ENCODE measurements around the gene CDC34. TPM values are rescaled to one million over a fixed set of nuclear protein-coding genes. Genes with fewer than 3 reads are reported as not detected.

The CDC34 gene
- polyA plus RNA-seq, 2 of the 4 experiments (the other 2 are of a cell fraction) = 37.4 to 62.6 TPM

DNA sequence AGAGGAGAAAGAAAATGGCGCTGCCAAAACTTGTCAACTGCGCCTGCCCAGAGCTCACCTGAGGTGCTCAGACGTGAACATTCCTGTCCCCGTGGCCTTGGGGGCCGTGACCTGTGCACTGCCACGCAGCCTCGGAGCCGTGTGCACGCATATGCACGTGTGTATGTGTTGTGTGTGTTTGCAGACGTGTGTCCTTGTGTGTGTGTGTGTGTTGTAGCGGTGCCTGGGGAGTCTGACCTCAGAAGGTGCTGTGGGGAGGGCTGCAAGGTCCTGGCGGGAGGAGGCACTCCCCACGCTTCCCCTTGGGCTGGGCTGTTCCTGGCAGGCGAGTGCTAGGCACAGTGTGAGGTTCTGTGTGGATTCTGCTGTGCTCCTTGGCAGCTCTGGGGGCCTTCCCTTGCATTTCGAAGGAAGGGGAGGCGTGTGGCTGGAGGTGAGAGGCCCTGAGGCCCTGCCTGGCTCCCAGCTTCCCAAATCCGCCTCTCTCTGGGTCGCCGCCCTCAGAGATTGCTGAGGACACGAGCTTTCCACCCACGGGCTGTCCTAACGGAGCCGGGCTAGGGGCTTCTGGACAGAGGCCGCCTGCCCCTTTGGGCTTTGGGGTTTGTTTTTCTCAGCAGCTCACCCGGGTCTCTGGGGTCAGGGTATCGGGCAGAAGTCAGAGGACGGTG lies 45.3 kb downstream of the CDC34 start:
- H3K27ac ChIP-seq = peak overlapping the region in 1 of 2 experiments; percentile 100; a peak in 2 of 6 replicates
- FAIRE-seq (no peak), DNase-seq (ENCODE audit: low read depth in 1 of 2, low spot score in 1 of 2) (no peak), ATAC-seq (no peak)
- POLR2A ChIA-PET = interaction anchor here (0.7 to 1.5 kb wide), 2 partner anchors 9 to 121 kb away, joined by 3 read pairs; no protein-coding TSS in a partner anchor
- H3K4me3 ChIP-seq = no peak overlapping the region
- H3K4me2 ChIP-seq = peak overlapping the region; percentile 83; the same call in 1 of the 3 replicates
- CTCF ChIA-PET = interaction anchor here (0.7 to 2.7 kb wide), 7 partner anchors 9 to 157 kb away, joined by 3 to 31 read pairs (median 4); partner anchors contain the start of gene CDC34
- 94% methylated on average over 24 of the region's 28 CpGs for WGBS (ENCODE audit: missing lambda C conversion rate)
- no peaks in the 10 kb centered on the region for H3K9me3 ChIP-seq
- TF ChIP-seq HMGXB4 (CRISPR knock-in tag; IDR thresholded peaks at IDR 0.05; ENCODE audit: borderline replicate concordance) = no peak
- no peak for TF ChIP-seq TP53 (CRISPR knock-in tag; IDR thresholded peaks at IDR 0.05)
- no peak for TF ChIP-seq ZFP36 (IDR thresholded peaks at IDR 0.05; ENCODE audit: borderline replicate concordance, partially characterized antibody)
- TF ChIP-seq HDAC2 (IDR thresholded peaks at IDR 0.05) = no peak
- TF ChIP-seq BHLHE40 (IDR thresholded peaks at IDR 0.05; ENCODE audit: low read depth, low read length) = no peak
- TF ChIP-seq CBX2 (IDR thresholded peaks at IDR 0.05; ENCODE audit: borderline replicate concordance, low read depth) = no peak
- TF ChIP-seq HOXB5 (CRISPR knock-in tag; IDR thresholded peaks at IDR 0.05) = no peak
- TF ChIP-seq FOXS1 (CRISPR knock-in tag; IDR thresholded peaks at IDR 0.05) = no peak
- H3K4me1 ChIP-seq = peaks cover 29% of the 10 kb centered on the region

DNA sequence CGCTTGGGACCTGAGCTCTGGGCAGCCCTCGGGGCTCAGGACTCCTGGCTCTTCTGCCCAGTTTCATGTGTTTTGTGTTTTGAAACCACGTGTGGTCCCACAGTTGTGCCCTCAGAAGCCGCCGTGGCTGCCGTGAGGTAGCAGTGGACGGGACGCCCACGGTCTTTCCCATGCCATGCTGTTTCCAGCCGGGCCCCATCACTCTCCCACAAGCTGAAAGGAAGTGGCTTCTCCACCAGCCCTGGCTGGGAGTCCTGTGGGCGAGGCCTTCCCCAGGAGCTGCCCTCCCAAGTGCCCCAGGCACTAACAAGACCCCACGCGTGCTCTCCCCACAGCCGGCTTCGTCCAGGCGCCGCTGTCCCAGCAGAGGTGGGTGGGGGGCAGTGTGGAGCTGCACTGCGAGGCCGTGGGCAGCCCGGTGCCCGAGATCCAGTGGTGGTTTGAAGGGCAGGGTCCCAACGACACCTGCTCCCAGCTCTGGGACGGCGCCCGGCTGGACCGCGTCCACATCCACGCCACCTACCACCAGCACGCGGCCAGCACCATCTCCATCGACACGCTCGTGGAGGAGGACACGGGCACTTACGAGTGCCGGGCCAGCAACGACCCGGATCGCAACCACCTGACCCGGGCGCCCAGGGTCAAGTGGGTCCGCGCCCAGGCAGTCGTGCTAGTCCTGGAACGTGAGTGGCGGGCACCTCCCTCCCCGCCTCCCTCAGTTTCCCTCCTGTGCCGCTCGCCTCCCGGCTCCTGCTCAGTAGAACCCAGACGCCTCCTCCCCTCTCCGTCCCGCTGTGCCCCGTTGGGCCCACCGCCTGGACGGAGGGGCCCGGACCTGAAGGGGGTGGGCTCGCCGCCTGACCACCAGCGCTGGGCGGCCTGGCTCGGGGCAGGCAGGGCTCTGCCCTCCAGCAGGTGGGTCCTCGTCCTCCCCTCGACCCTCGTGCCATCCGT lies 46.2 kb downstream of the CDC34 start:
- peaks cover 32% of the 10 kb centered on the region for H3K4me1 ChIP-seq
- no peak overlapping the region for H3K27ac ChIP-seq
- CTCF ChIA-PET = interaction anchor here (0.7 to 2.2 kb wide), 4 partner anchors 8 to 102 kb away, joined by 3 to 31 read pairs (median 4); no protein-coding TSS in a partner anchor
- WGBS (ENCODE audit: missing lambda C conversion rate) = 93% methylated on average over 52 of the region's 66 CpGs
- H3K4me2 ChIP-seq = no peak overlapping the region
- DNase-seq (ENCODE audit: low read depth in 1 of 2, low spot score in 1 of 2) (no peak), FAIRE-seq (no peak), ATAC-seq (no peak)
- TF ChIP-seq ESRRA (IDR thresholded peaks at IDR 0.05; ENCODE audit: borderline replicate concordance, low read length) (no peak), GATA3 (IDR thresholded peaks at IDR 0.05; ENCODE audit: borderline replicate concordance) (no peak), SREBF2 (IDR thresholded peaks at IDR 0.05) (no peak)
- POLR2A ChIA-PET = interaction anchor here (0.7 to 1.5 kb wide), 2 partner anchors 8 to 120 kb away, joined by 3 read pairs; no protein-coding TSS in a partner anchor
- no peaks in the 10 kb centered on the region for H3K9me3 ChIP-seq
- no peak overlapping the region for H3K4me3 ChIP-seq

GRCh38 chr19:579111-579841 lies 47.7 kb downstream of the CDC34 start:
- no peaks in the 10 kb centered on the region for H3K9me3 ChIP-seq
- H3K27ac ChIP-seq = no peak overlapping the region
- ChIA-PET POLR2A (no interaction called here), CTCF (interaction anchor here (0.9 kb wide), 1 partner anchor 9 kb away, joined by 3 read pairs; no protein-coding TSS in a partner anchor)
- H3K4me1 ChIP-seq = peaks cover 33% of the 10 kb centered on the region
- DNase-seq (ENCODE audit: low read depth in 1 of 2, low spot score in 1 of 2) (no peak), FAIRE-seq (no peak), ATAC-seq (no peak)
- no peak overlapping the region for H3K4me3 ChIP-seq
- WGBS (ENCODE audit: missing lambda C conversion rate) = 86% methylated on average over 23 of the region's 46 CpGs
- no peak overlapping the region for H3K4me2 ChIP-seq
- TF ChIP-seq CBX2 (IDR thresholded peaks at IDR 0.05; ENCODE audit: borderline replicate concordance, low read depth) (no peak), TFCP2L1 (CRISPR knock-in tag; IDR thresholded peaks at IDR 0.05) (no peak), RNF2 (IDR thresholded peaks at IDR 0.05; ENCODE audit: borderline replicate concordance, low read depth) (no peak), KDM1A (IDR thresholded peaks at IDR 0.05; ENCODE audit: low read depth) (no peak), EHMT2 (IDR thresholded peaks at IDR 0.05; ENCODE audit: low read depth) (no peak), USF2 (IDR thresholded peaks at IDR 0.05) (no peak), EP300 (IDR thresholded peaks at IDR 0.05) (no peak), FOXS1 (CRISPR knock-in tag; IDR thresholded peaks at IDR 0.05) (no peak), ATOH8 (CRISPR knock-in tag; IDR thresholded peaks at IDR 0.05; ENCODE audit: low read depth) (no peak), RAD21 (conservative IDR thresholded peaks at IDR 0.05 in 1 of 2, IDR thresholded peaks at IDR 0.05 in 1 of 2) (no peak), RARB (CRISPR knock-in tag; IDR thresholded peaks at IDR 0.05) (no peak), RCOR1 (IDR thresholded peaks at IDR 0.05; ENCODE audit: low read depth, low read length) (no peak), BHLHE40 (IDR thresholded peaks at IDR 0.05; ENCODE audit: low read depth, low read length) (no peak), CEBPB (IDR thresholded peaks at IDR 0.05) (no peak)
- TF ChIP-seq, protein P1, sequence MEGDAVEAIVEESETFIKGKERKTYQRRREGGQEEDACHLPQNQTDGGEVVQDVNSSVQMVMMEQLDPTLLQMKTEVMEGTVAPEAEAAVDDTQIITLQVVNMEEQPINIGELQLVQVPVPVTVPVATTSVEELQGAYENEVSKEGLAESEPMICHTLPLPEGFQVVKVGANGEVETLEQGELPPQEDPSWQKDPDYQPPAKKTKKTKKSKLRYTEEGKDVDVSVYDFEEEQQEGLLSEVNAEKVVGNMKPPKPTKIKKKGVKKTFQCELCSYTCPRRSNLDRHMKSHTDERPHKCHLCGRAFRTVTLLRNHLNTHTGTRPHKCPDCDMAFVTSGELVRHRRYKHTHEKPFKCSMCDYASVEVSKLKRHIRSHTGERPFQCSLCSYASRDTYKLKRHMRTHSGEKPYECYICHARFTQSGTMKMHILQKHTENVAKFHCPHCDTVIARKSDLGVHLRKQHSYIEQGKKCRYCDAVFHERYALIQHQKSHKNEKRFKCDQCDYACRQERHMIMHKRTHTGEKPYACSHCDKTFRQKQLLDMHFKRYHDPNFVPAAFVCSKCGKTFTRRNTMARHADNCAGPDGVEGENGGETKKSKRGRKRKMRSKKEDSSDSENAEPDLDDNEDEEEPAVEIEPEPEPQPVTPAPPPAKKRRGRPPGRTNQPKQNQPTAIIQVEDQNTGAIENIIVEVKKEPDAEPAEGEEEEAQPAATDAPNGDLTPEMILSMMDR (IDR thresholded peaks at IDR 0.05) = no peak
